ENCODE measurements around the gene CXCR5. TPM values are rescaled to one million over a fixed set of nuclear protein-coding genes. Genes with fewer than 3 reads are reported as not detected.
A peak's percentile ranks its signal among the peaks of the same experiment; 100 is the strongest.

CXCR5 gene
- total and polyA plus RNA-seq, 10 of the 15 experiments (the other 5 are each of a cell fraction or from before 2014, with no cell fraction given) = 0.03 to 0.63 (median 0.25) TPM

- 4% methylated on average over 4 of the region's 4 CpGs for WGBS (ENCODE audit: insufficient coverage, insufficient replicate concordance, low lambda C conversion rate, missing lambda C conversion rate)
- Histone ChIP-seq H3K9ac (ENCODE audit: control insufficient read depth, insufficient read depth, low read length) (peak overlapping the region; percentile 35; the same call in 1 of the 2 replicates), H3K4me2 (ENCODE audit: control insufficient read depth, insufficient read depth) (peak overlapping the region; percentile 80), H3K27me3 (replicated peaks in 1 of 2; ENCODE audit: control insufficient read depth in 2 of 2, insufficient read depth in 2 of 2, low read length in 1 of 2) (no peaks in the 10 kb centered on the region), H3K79me2 (ENCODE audit: control insufficient read depth, insufficient read depth, low read length) (peaks cover 4% of the 10 kb centered on the region; the same call in 1 of the 2 replicates), H3K36me3 (ENCODE audit: control insufficient read depth in 2 of 2, insufficient read depth in 2 of 2, low read length in 1 of 2) (no peaks in the 10 kb centered on the region), H4K20me1 (ENCODE audit: control insufficient read depth, insufficient read depth) (no peaks in the 10 kb centered on the region), H3K9me3 (replicated peaks; ENCODE audit: control insufficient read depth, insufficient read depth, low read length) (no peaks in the 10 kb centered on the region), H2AFZ (ENCODE audit: control insufficient read depth, low read depth, low read length) (no peak overlapping the region), H3K4me1 (ENCODE audit: control insufficient read depth, insufficient read depth, low read length) (peaks cover 51% of the 10 kb centered on the region), H3K27ac (ENCODE audit: control insufficient read depth, insufficient read depth) (peak overlapping the region; percentile 69), H3K4me3 (peak overlapping the region; percentile 46; the same call in 1 of the 2 replicates)
- RAD21 ChIA-PET (ENCODE audit: unreplicated experiment) = interaction anchor here (4.0 to 9.9 kb wide), 2 partner anchors 11 to 16 kb away, joined by 8 to 169 read pairs; partner anchors contain the start of gene BCL9L
- DNase-seq (ENCODE audit: low read depth, low spot score) (peak; percentile 56), ATAC-seq (peak; percentile 67), FAIRE-seq (peak; percentile 47)
- CTCF ChIA-PET = interaction anchor here (0.8 to 13.2 kb wide), 4 partner anchors 13 to 225 kb away, joined by 3 to 330 read pairs (median 4); partner anchors contain the start of gene BCL9L
- no TSS peak for BruUV-seq (replicated peaks)
- intact Hi-C loops (cut with micrococcal nuclease; ENCODE audit: unreplicated experiment) = no loop called here
- no peak for TF ChIP-seq BACH1 (IDR thresholded peaks at IDR 0.05; ENCODE audit: borderline replicate concordance)
- 0 out of 2 replicates have a peak, but pooled peaks have one; percentile 1 for TF ChIP-seq SMARCA5 (IDR thresholded peaks at IDR 0.05)
- TF ChIP-seq PBX3 (IDR thresholded peaks at IDR 0.05; ENCODE audit: insufficient replicate concordance, low read depth, low read length) = peak; percentile 83
- 0 out of 2 replicates have a peak, but pooled peaks have one; percentile 19 for TF ChIP-seq RELB (IDR thresholded peaks at IDR 0.05; ENCODE audit: low read depth)
- 0 out of 2 replicates have a peak, but pooled peaks have one; percentile 23 for TF ChIP-seq ATF7 (IDR thresholded peaks at IDR 0.05; ENCODE audit: low read depth)
- TF ChIP-seq SUPT20H (IDR thresholded peaks at IDR 0.05; ENCODE audit: borderline replicate concordance, control insufficient read depth, low read depth, low read length) = no peak
- TF ChIP-seq PAX5 (IDR thresholded peaks at IDR 0.05; ENCODE audit: borderline replicate concordance, low read depth, low read length) = peak; percentile 90
- no peak for TF ChIP-seq TAF1 (IDR thresholded peaks at IDR 0.05; ENCODE audit: borderline replicate concordance, low read depth, low read length)
- no peak for TF ChIP-seq CBX5 (IDR thresholded peaks at IDR 0.05; ENCODE audit: low read depth)
- TF ChIP-seq NBN (IDR thresholded peaks at IDR 0.05) = 0 out of 2 replicates have a peak, but pooled peaks have one; percentile 17
- TF ChIP-seq MLLT1 (IDR thresholded peaks at IDR 0.05) = peak; percentile 79
- 0 out of 2 replicates have a peak, but pooled peaks have one; percentile 27 for TF ChIP-seq ZNF384 (IDR thresholded peaks at IDR 0.05; ENCODE audit: borderline replicate concordance, low read depth, low read length)
- TF ChIP-seq NFYA (IDR thresholded peaks at IDR 0.05; ENCODE audit: borderline replicate concordance, low read depth, low read length) = no peak
- peak; percentile 95 for TF ChIP-seq PKNOX1 (IDR thresholded peaks at IDR 0.05)
- in situ Hi-C loops (cut with MboI) = no loop called here
- SMC1A ChIA-PET (ENCODE audit: uncharacterized antibody, unreplicated experiment) = interaction anchor here (0.6 to 10.3 kb wide), 3 partner anchors 13 to 280 kb away, joined by 3 to 185 read pairs (median 5); partner anchors contain the start of gene BCL9L
- POLR2A ChIA-PET = interaction anchor here (4.0 to 9.3 kb wide), 2 partner anchors 10 to 15 kb away, joined by 35 to 105 read pairs; partner anchors contain the start of gene BCL9L
These were observed 31.3 kb downstream of the CXCR5 start for GRCh38 chr11:118914987-118915386.
